WTC11 (cell line): Measurements from ENCODE around the gene TMEM14C.

Experiments
- CREB1 ChIP-seq: sonication (generic); formaldehyde crosslinking; IDR thresholded peaks from 2 replicates; pipeline ENCODE4 v1.8.0; 2023; ENCODE audit warnings: mild to moderate bottlenecking, missing genetic modification reagents
- FOXK1 ChIP-seq: sonication (generic); formaldehyde crosslinking; IDR thresholded peaks from 2 replicates; pipeline ENCODE4 v1.8.0; 2022; ENCODE audit warnings: mild to moderate bottlenecking, moderate library complexity, missing genetic modification reagents
- JUN ChIP-seq: sonication (generic); formaldehyde crosslinking; IDR thresholded peaks from 2 replicates; pipeline ENCODE4 v1.8.0; 2023; ENCODE audit warnings: mild to moderate bottlenecking, missing genetic modification reagents
- MLX ChIP-seq: sonication (generic); formaldehyde crosslinking; IDR thresholded peaks from 2 replicates; pipeline ENCODE4 v1.8.1; 2023; ENCODE audit warnings: mild to moderate bottlenecking, missing genetic modification reagents, moderate library complexity
- NFYB ChIP-seq: sonication (generic); formaldehyde crosslinking; conservative IDR thresholded peaks from 2 replicates; pipeline ENCODE4 v1.8.0; 2022; ENCODE audit warnings: low read depth, missing genetic modification reagents
- NR2C2 ChIP-seq: sonication (generic); formaldehyde crosslinking; IDR thresholded peaks from 2 replicates; pipeline ENCODE4 v1.8.0; 2022; ENCODE audit warnings: mild to moderate bottlenecking, missing genetic modification reagents
- SMAD3 ChIP-seq: sonication (generic); formaldehyde crosslinking; IDR thresholded peaks from 2 replicates; pipeline ENCODE4 v1.8.0; 2022; ENCODE audit warnings: missing genetic modification reagents, mild to moderate bottlenecking, borderline replicate concordance
- TCF7 ChIP-seq: sonication (generic); formaldehyde crosslinking; IDR thresholded peaks from 2 replicates; pipeline ENCODE4 v1.8.0; 2022; ENCODE audit warnings: mild to moderate bottlenecking, low read depth, missing genetic modification reagents, moderate library complexity
- ZNF138 ChIP-seq: sonication (generic); formaldehyde crosslinking; conservative IDR thresholded peaks from 2 replicates; pipeline ENCODE4 v1.8.1; 2022; ENCODE audit warnings: mild to moderate bottlenecking, moderate library complexity, missing genetic modification reagents
- ZNF396 ChIP-seq: fragments of 250-450 bp; sonication (Bioruptor Pico); IDR thresholded peaks from 2 replicates; pipeline ENCODE4 v1.8.0; 2021; ENCODE audit warnings: mild to moderate bottlenecking, moderate library complexity, borderline replicate concordance
- TF ChIP-seq, protein P1 (sequence below): fragments of 200-600 bp; IDR thresholded peaks from 2 replicates; pipeline ENCODE4 v1.8.0; 2022; ENCODE audit warnings: antibody characterized with exemption
- TF ChIP-seq, protein P2 (sequence below): sonication (generic); formaldehyde crosslinking; IDR thresholded peaks from 2 replicates; pipeline ENCODE4 v1.8.1; 2023; ENCODE audit warnings: mild to moderate bottlenecking, missing genetic modification reagents, moderate library complexity

DNA sequence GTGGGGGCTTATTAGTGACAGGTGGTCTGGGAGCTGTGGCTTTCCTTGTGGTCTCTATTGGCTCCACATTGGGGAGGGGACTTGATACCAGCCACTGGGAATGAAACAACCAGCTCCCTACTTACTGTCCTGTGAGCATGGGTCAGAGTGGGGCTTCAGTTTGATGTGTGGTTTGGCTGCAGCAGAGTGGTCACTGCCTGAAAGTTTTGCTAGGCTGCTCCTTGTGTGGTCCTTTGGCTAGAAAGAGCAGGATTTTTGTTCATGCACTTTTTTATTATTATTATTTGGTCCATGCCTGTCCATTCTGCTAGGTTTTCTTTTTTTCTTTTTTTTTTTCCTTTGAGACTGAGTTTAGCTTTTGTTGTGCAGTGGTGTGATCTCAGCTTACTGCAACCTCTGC, 17.2 kb downstream of the TMEM14C start:
- no peak for TF ChIP-seq MLX (CRISPR knock-in tag)
- TF ChIP-seq ZNF138 (CRISPR knock-in tag): no peak
- no peak for TF ChIP-seq NFYB (CRISPR knock-in tag)
- TF ChIP-seq, protein P1, sequence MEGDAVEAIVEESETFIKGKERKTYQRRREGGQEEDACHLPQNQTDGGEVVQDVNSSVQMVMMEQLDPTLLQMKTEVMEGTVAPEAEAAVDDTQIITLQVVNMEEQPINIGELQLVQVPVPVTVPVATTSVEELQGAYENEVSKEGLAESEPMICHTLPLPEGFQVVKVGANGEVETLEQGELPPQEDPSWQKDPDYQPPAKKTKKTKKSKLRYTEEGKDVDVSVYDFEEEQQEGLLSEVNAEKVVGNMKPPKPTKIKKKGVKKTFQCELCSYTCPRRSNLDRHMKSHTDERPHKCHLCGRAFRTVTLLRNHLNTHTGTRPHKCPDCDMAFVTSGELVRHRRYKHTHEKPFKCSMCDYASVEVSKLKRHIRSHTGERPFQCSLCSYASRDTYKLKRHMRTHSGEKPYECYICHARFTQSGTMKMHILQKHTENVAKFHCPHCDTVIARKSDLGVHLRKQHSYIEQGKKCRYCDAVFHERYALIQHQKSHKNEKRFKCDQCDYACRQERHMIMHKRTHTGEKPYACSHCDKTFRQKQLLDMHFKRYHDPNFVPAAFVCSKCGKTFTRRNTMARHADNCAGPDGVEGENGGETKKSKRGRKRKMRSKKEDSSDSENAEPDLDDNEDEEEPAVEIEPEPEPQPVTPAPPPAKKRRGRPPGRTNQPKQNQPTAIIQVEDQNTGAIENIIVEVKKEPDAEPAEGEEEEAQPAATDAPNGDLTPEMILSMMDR: no peak
- TF ChIP-seq CREB1 (CRISPR knock-in tag): no peak
- no peak for TF ChIP-seq FOXK1
- no peak for TF ChIP-seq TCF7 (CRISPR knock-in tag)
- no peak for TF ChIP-seq NR2C2 (CRISPR knock-in tag)
- TF ChIP-seq ZNF396 (CRISPR knock-in tag): no peak
- TF ChIP-seq, protein P2, sequence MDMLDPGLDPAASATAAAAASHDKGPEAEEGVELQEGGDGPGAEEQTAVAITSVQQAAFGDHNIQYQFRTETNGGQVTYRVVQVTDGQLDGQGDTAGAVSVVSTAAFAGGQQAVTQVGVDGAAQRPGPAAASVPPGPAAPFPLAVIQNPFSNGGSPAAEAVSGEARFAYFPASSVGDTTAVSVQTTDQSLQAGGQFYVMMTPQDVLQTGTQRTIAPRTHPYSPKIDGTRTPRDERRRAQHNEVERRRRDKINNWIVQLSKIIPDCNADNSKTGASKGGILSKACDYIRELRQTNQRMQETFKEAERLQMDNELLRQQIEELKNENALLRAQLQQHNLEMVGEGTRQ (CRISPR knock-in tag): no peak
- TF ChIP-seq JUN: no peak
- no peak for TF ChIP-seq SMAD3 (CRISPR knock-in tag)
